ENCODE measurements around the gene METTL9. TPM values are rescaled to one million over a fixed set of nuclear protein-coding genes. Genes with fewer than 3 reads are reported as not detected.

The METTL9 gene
- total and polyA plus RNA-seq, 2 of the 4 experiments (the other 2 are of a cell fraction), result 54.8 to 95.5 TPM

- H3K9me1 ChIP-seq (ENCODE audit: insufficient read depth, low read length), result no peaks in the 10 kb centered on the region
- intact Hi-C loops (cut with micrococcal nuclease) (no loop called here), dilution Hi-C loops (cut with HindIII; ENCODE audit: low sequenced_read_pairs, unreplicated experiment) (no loop called here), in situ Hi-C loops (cut with MboI; ENCODE audit: low sequenced_read_pairs) (no loop called here)
- no peak overlapping the region for H3K4me2 ChIP-seq (ENCODE audit: low read depth, low read length)
- ATAC-seq (ENCODE audit: low read depth) (no peak), DNase-seq (no peak)
- H4K91ac ChIP-seq (ENCODE audit: insufficient read depth, low read depth, low read length), result no peak overlapping the region
- no peak overlapping the region for H2AK9ac ChIP-seq (replicated peaks; ENCODE audit: low read depth, low read length, poor library complexity)
- no peaks in the 10 kb centered on the region for H3K36me3 ChIP-seq (ENCODE audit: control insufficient read depth, insufficient read depth, low read length)
- H2AFZ ChIP-seq (replicated peaks; ENCODE audit: low read length, poor library complexity), result no peak overlapping the region
- no peak overlapping the region for H3K4ac ChIP-seq (ENCODE audit: low read depth, low read length)
- no peak overlapping the region for H4K5ac ChIP-seq (ENCODE audit: low read depth, low read length)
- H2BK15ac ChIP-seq (ENCODE audit: low read depth, low read length), result no peak overlapping the region
- no peak overlapping the region for H2BK5ac ChIP-seq (ENCODE audit: low read depth, low read length, poor library complexity, severe bottlenecking)
- no peaks in the 10 kb centered on the region for H3K9me3 ChIP-seq (ENCODE audit: control insufficient read depth, insufficient read depth, low read length)
- ChIA-PET CTCF (no interaction called here), POLR2A (ENCODE audit: unreplicated experiment) (no interaction called here)
- H3K23ac ChIP-seq (ENCODE audit: low read depth, low read length), result no peak overlapping the region
- peaks cover 18% of the 10 kb centered on the region for H3K27me3 ChIP-seq (ENCODE audit: control insufficient read depth, insufficient read depth, low read length)
- H3K4me3 ChIP-seq (ENCODE audit: insufficient read depth, low read depth, low read length), result no peak overlapping the region
- no peaks in the 10 kb centered on the region for H3K79me1 ChIP-seq (ENCODE audit: low read depth in 1 of 2, low read length in 2 of 2)
- no peak overlapping the region for H2BK120ac ChIP-seq (ENCODE audit: low read depth, low read length)
- BruUV-seq (replicated peaks), result no TSS peak
- no peak overlapping the region for H2AK5ac ChIP-seq (ENCODE audit: low read depth, low read length)
- H3K9ac ChIP-seq (ENCODE audit: low read depth, low read length), result no peak overlapping the region
- H4K8ac ChIP-seq (ENCODE audit: low read depth in 2 of 2, low read length in 2 of 2), result no peak overlapping the region
- H3K14ac ChIP-seq (replicated peaks; ENCODE audit: low read depth, low read length), result no peak overlapping the region
- H3K27ac ChIP-seq (ENCODE audit: insufficient read depth, low read length), result no peak overlapping the region
- no peak overlapping the region for H3K18ac ChIP-seq (ENCODE audit: low read depth, low read length)
- no peak overlapping the region for H3K56ac ChIP-seq (ENCODE audit: extremely low read depth, insufficient read depth, low read length)
- no peak overlapping the region for H2BK20ac ChIP-seq (ENCODE audit: low read depth, low read length)
- no CpG with 5 or more reads among the region's 4 CpGs for WGBS, 2 experiments (ENCODE audit: extremely low coverage in 2 of 2, insufficient read length in 1 of 2)
- H4K20me1 ChIP-seq (ENCODE audit: insufficient read depth, low read length), result no peaks in the 10 kb centered on the region
- no peaks in the 10 kb centered on the region for H3K4me1 ChIP-seq (ENCODE audit: control insufficient read depth, insufficient read depth, low read length)
- no peak for TF ChIP-seq ELK1 (IDR thresholded peaks at IDR 0.05; ENCODE audit: borderline replicate concordance, low read depth, low read length)
- TF ChIP-seq CEBPB (IDR thresholded peaks at IDR 0.05; ENCODE audit: low read depth, low read length), result no peak
- no peak for TF ChIP-seq MAZ (IDR thresholded peaks at IDR 0.05; ENCODE audit: borderline replicate concordance, low read depth, low read length)
- no peak for TF ChIP-seq CHD1 (IDR thresholded peaks at IDR 0.05; ENCODE audit: low read depth, low read length)
- no peak for TF ChIP-seq RAD21 (IDR thresholded peaks at IDR 0.05; ENCODE audit: low read length)
- no peak for TF ChIP-seq MAFK (IDR thresholded peaks at IDR 0.05; ENCODE audit: low read depth, low read length)
- TF ChIP-seq RFX5 (IDR thresholded peaks at IDR 0.05; ENCODE audit: low read depth, low read length), result no peak
- TF ChIP-seq MXI1 (IDR thresholded peaks at IDR 0.05; ENCODE audit: borderline replicate concordance, low read depth, low read length), result no peak
- no peak for TF ChIP-seq BHLHE40 (IDR thresholded peaks at IDR 0.05; ENCODE audit: low read depth, low read length)
- no peak for TF ChIP-seq NFE2L2 (IDR thresholded peaks at IDR 0.05; ENCODE audit: low read depth, low read length)
- no peak for TF ChIP-seq SMC3 (IDR thresholded peaks at IDR 0.05; ENCODE audit: low read depth, low read length)
- no peak for TF ChIP-seq USF2 (IDR thresholded peaks at IDR 0.05; ENCODE audit: low read depth, low read length)
- TF ChIP-seq RCOR1 (IDR thresholded peaks at IDR 0.05; ENCODE audit: insufficient replicate concordance, low read length), result no peak
- TF ChIP-seq FOS (IDR thresholded peaks at IDR 0.05; ENCODE audit: low read depth, low read length), result no peak
- TF ChIP-seq POLR2A (IDR thresholded peaks at IDR 0.05; ENCODE audit: low read depth, low read length), result no peak
- no peak for TF ChIP-seq CTCF (conservative IDR thresholded peaks at IDR 0.05; ENCODE audit: low read depth, low read length)
Observed at GRCh38 chr16:21570676-21571017, 28.7 kb upstream of the METTL9 start.
